Uterus (tissue), 4 donors: ENCODE data around the gene C4orf50. TPM values are rescaled to one million over a fixed set of nuclear protein-coding genes. Genes with fewer than 3 reads are reported as not detected.

Experiments
- DNase-seq, 2 donors: peaks; one replicate each; pipeline ENCODE4 v3.0.0-alpha.2; 2019 to 2020
- H3K27ac ChIP-seq, 2 donors: fragments of 200-600 bp; sonication (generic); 1 replicate in 1 of 2; 2 replicates in 1 of 2; pipeline ENCODE4 v1.5.1; 2016 to 2018
- H3K27me3 ChIP-seq, 2 donors: fragments of 200-600 bp; sonication (generic); one replicate each; pipeline ENCODE4 v1.5.1; 2018 to 2019; ENCODE audit warnings: control low read depth in 1 of 2
- H3K36me3 ChIP-seq, 2 donors: fragments of 200-600 bp; sonication (generic); one replicate each; pipeline ENCODE4 v1.5.1; 2019; ENCODE audit warnings: control low read depth in 1 of 2
- H3K4me1 ChIP-seq, 2 donors: fragments of 200-600 bp; sonication (generic); one replicate each; pipeline ENCODE4 v1.5.1; 2018 to 2019; ENCODE audit warnings: control low read depth in 1 of 2
- H3K4me3 ChIP-seq, 2 donors: fragments of 200-600 bp; sonication (generic); 1 replicate in 1 of 2; 2 replicates in 1 of 2; pipeline ENCODE4 v1.5.1; 2018 to 2019; ENCODE audit warnings: mild to moderate bottlenecking in 1 of 2
- H3K9me3 ChIP-seq, 2 donors: fragments of 200-600 bp; sonication (generic); one replicate each; pipeline ENCODE4 v1.5.1; 2019; ENCODE audit warnings: control low read depth in 1 of 2
- POLR2A ChIP-seq, 2 donors: fragments of 450-650 bp; IDR thresholded peaks; one replicate each; pipeline ENCODE4 v1.6.1; 2016; ENCODE audit warnings: antibody characterized with exemption in 2 of 2, mild to moderate bottlenecking in 1 of 2, moderate library complexity in 1 of 2
- intact Hi-C: fragments of 100-400 bp; cut with DNase I; formaldehyde crosslinking; loops from one replicate; pipeline ENCODE4 v1.15.1; 2023; ENCODE audit warnings: low total_unique reads
- total RNA-seq, 4 donors: library from RNA; depleted of rRNA in 3 of 4; stranded (reverse); fragments of >200 nt in 3 of 4; gene quantifications; one replicate each; pipeline versions ENCODE4 v1.1.0 to v1.2.4, GENCODE V29; 2014 to 2023
- TF ChIP-seq, protein P1 (sequence below), 4 experiments: fragments of 200-600 bp in 2 of 4; fragments of 450-650 bp in 2 of 4; sonication (generic) in 2 of 4; IDR thresholded peaks; one replicate each; pipeline ENCODE4 v1.5.1; 2016 to 2019; ENCODE audit warnings: antibody characterized with exemption in 4 of 4, mild to moderate bottlenecking in 2 of 4, moderate library complexity in 1 of 4
- donor health status: DM: yes; HTN: yes; CAD: no.

The C4orf50 gene
- total RNA-seq, 4 donors from 2014 or later, result under 0.01 to 0.07 TPM; not detected in 2

DNA sequence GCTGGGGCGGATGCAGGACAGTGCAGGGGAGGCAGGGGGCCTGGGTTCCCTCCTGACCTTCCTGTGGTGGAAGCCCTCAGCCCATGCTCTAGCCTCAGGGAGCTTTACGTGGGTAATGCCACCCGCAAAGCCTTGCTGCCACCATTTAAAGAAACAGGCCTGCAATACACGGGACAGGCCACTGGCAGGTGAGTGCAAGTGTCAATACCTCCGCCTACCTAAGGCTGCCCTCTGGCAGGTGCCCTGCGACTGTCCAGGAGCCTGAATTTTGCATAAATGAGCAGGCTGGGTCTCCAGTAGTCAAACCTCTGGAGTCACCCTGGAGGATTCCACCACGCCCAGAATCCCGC, 131.2 kb downstream of the C4orf50 start:
- Histone ChIP-seq H3K27me3 (peaks cover 18 to 20% of the 10 kb centered on the region in 2 donors), H3K4me1 (no peaks in the 10 kb centered on the region), H3K4me3 (peak overlapping the region; percentile 45 to 54), H3K9me3 (no peaks in the 10 kb centered on the region), H3K27ac (no peak overlapping the region), H3K36me3 (no peaks in the 10 kb centered on the region)
- TF ChIP-seq, protein P1, sequence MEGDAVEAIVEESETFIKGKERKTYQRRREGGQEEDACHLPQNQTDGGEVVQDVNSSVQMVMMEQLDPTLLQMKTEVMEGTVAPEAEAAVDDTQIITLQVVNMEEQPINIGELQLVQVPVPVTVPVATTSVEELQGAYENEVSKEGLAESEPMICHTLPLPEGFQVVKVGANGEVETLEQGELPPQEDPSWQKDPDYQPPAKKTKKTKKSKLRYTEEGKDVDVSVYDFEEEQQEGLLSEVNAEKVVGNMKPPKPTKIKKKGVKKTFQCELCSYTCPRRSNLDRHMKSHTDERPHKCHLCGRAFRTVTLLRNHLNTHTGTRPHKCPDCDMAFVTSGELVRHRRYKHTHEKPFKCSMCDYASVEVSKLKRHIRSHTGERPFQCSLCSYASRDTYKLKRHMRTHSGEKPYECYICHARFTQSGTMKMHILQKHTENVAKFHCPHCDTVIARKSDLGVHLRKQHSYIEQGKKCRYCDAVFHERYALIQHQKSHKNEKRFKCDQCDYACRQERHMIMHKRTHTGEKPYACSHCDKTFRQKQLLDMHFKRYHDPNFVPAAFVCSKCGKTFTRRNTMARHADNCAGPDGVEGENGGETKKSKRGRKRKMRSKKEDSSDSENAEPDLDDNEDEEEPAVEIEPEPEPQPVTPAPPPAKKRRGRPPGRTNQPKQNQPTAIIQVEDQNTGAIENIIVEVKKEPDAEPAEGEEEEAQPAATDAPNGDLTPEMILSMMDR (IDR thresholded peaks at IDR 0.05), result no peak
- no peak for TF ChIP-seq POLR2A (IDR thresholded peaks at IDR 0.05)
- intact Hi-C loops, result no loop called here
- DNase-seq, result no peak

DNA sequence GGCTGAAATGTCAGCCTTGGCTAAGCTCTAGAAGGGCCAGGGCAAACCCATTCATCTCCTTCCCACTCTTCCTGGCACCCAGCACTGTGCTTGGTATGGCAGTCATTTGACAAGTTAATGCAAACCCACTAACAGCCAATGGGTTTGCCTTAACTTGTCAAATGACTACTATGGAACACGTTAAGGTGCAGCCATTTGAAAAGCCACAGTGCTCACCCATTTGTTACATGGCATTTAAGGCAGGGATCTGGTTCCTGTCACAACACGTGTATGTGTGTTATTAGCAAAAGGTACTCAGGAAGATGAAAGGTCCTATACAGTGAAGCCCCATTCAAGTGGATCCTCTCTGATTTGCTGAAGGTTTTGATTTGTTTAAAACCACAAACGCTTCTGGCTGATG, 132.5 kb downstream of the C4orf50 start:
- no peaks in the 10 kb centered on the region for H3K4me1 ChIP-seq
- TF ChIP-seq, protein P1 (IDR thresholded peaks at IDR 0.05), result no peak
- no peak for TF ChIP-seq POLR2A (IDR thresholded peaks at IDR 0.05)
- H3K27ac ChIP-seq, result no peak overlapping the region
- no peak for DNase-seq
- H3K4me3 ChIP-seq, result no peak overlapping the region
- H3K27me3 ChIP-seq, result peaks cover 12 to 13% of the 10 kb centered on the region in 2 donors
- H3K36me3 ChIP-seq, result no peaks in the 10 kb centered on the region
- H3K9me3 ChIP-seq, result no peaks in the 10 kb centered on the region
- intact Hi-C loops, result no loop called here

DNA sequence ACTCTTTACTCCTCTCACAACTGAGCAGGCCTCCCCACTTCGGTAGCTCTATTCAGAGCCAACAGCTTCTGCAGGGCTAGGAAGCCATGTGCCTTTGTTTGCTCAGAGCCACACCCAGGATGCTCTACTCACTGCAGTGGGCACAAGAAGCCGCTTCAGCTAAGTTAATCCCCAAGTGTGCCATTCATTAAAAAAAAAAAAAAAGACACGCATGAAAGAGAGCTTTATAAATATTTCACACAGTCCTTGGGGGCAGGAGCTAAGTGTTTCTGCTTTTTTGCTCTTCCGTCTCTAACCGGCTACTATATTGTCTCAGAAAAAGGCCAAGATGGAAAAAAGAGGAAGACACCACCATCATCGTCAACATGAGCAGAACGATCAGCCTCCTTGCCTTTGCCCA, 133.4 kb downstream of the C4orf50 start:
- TF ChIP-seq, protein P1 (IDR thresholded peaks at IDR 0.05), result no peak
- TF ChIP-seq POLR2A (IDR thresholded peaks at IDR 0.05), result no peak
- Histone ChIP-seq H3K27ac (no peak overlapping the region), H3K9me3 (no peaks in the 10 kb centered on the region), H3K27me3 (peaks cover 8% of the 10 kb centered on the region in 2 donors), H3K4me3 (no peak overlapping the region), H3K36me3 (no peaks in the 10 kb centered on the region), H3K4me1 (no peaks in the 10 kb centered on the region)
- no peak for DNase-seq
- intact Hi-C loops, result no loop called here

DNA sequence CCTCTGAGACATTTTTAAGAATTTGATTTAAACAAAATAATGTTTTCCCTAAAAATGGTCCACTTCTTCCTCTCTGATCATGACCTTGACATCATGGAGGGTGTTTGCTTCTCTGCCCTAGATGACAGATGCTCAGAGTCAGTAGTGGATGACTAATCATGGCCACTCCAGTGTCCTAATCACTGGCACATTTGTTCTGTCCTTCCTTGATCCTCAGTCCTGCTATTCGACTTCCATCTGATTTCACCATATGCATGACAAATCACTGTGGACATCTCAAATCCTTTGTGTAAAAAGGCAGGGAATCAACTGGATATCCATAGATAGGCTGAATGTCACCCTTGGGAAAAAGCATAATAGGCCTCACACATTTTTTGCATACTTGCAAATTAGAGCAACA, 134.3 kb downstream of the C4orf50 start:
- no peak for TF ChIP-seq POLR2A (IDR thresholded peaks at IDR 0.05)
- TF ChIP-seq, protein P1 (IDR thresholded peaks at IDR 0.05), result no peak
- Histone ChIP-seq H3K4me3 (no peak overlapping the region), H3K27me3 (peaks cover 0 to 2% of the 10 kb centered on the region in 2 donors), H3K36me3 (no peaks in the 10 kb centered on the region), H3K27ac (no peak overlapping the region), H3K4me1 (no peaks in the 10 kb centered on the region), H3K9me3 (no peaks in the 10 kb centered on the region)
- no peak for DNase-seq
- intact Hi-C loops, result no loop called here

DNA sequence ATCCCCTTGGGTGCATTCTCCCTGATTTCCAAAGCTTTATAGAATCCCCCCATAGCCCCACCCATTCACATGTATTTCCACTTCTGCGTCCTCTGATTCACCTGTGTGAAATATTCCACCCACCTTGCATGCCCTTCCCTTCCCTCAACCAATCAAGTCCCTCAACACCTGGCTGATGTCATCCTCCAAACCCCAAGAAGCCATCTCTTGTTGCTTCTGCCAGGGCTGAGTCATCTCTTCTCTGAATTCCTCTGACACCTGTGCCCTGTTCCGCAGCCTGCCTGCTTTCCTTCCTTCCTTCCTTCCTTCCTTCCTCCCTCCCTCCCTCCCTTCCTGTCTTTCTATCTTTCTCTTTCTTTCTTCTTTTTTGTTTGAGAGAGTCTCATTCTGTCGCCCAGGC, 135.3 kb downstream of the C4orf50 start:
- DNase-seq, result no peak
- Histone ChIP-seq H3K27ac (no peak overlapping the region), H3K27me3 (no peaks in the 10 kb centered on the region), H3K9me3 (no peaks in the 10 kb centered on the region), H3K4me1 (no peaks in the 10 kb centered on the region), H3K36me3 (no peaks in the 10 kb centered on the region), H3K4me3 (no peak overlapping the region)
- TF ChIP-seq, protein P1 (IDR thresholded peaks at IDR 0.05), result no peak
- TF ChIP-seq POLR2A (IDR thresholded peaks at IDR 0.05), result no peak
- intact Hi-C loops, result no loop called here
